Heart left ventricle (tissue), 16 donors: ENCODE data around the gene ANO2. TPM values are rescaled to one million over a fixed set of nuclear protein-coding genes. Genes with fewer than 3 reads are reported as not detected.
"Not testable (repeated sequence)": the region's sequence is repeated elsewhere in the genome, so short reads cannot be mapped to it uniquely, and the experiment has no call there.

Source experiments
- ATAC-seq, 4 donors: fragments of 200-7000 bp; cut with Tn5 transposase; one replicate each; pipeline ENCODE4 v1.9.1; 2020 to 2022; ENCODE audit warnings: moderate library complexity in 4 of 4, mild to moderate bottlenecking in 3 of 4, moderate number of reproducible peaks in 1 of 4
- DNase-seq, 5 donors: peaks; one replicate each; pipeline ENCODE4 v3.0.0-alpha.2; 2020
- H3K27ac ChIP-seq, 12 donors: fragments of 200-600 bp; sonication (generic) in 4 of 12; one replicate each; pipeline versions ENCODE4 v1.5.0 to v1.8.0; 2016 to 2022; ENCODE audit warnings: mild to moderate bottlenecking in 2 of 12
- H3K27me3 ChIP-seq, 9 donors: fragments of 200-600 bp; sonication (generic) in 2 of 9; one replicate each; pipeline versions ENCODE4 v1.5.1 to v1.8.0; 2016 to 2022; ENCODE audit warnings: mild to moderate bottlenecking in 3 of 9
- H3K36me3 ChIP-seq, 9 donors: fragments of 200-600 bp; sonication (generic) in 2 of 9; one replicate each; pipeline versions ENCODE4 v1.5.0 to v1.8.0; 2018 to 2022; ENCODE audit warnings: mild to moderate bottlenecking in 2 of 9
- H3K4me1 ChIP-seq, 12 donors: fragments of 200-600 bp; sonication (generic) in 4 of 12; one replicate each; pipeline versions ENCODE4 v1.5.0 to v1.8.0; 2016 to 2022; ENCODE audit warnings: mild to moderate bottlenecking in 3 of 12
- H3K4me3 ChIP-seq, 12 donors: fragments of 200-600 bp; sonication (generic) in 4 of 12; one replicate each; pipeline versions ENCODE4 v1.5.0 to v1.8.0; 2017 to 2022; ENCODE audit warnings: mild to moderate bottlenecking in 9 of 12, moderate library complexity in 4 of 12
- H3K9me3 ChIP-seq, 12 donors: fragments of 200-600 bp; sonication (generic) in 4 of 12; one replicate each; pipeline versions ENCODE4 v1.5.0 to v1.8.0; 2016 to 2022; ENCODE audit warnings: mild to moderate bottlenecking in 1 of 12
- POLR2A ChIP-seq, 2 donors: fragments of 450-650 bp; IDR thresholded peaks; one replicate each; pipeline ENCODE4 v1.6.1; 2017; ENCODE audit warnings: antibody characterized with exemption in 2 of 2, mild to moderate bottlenecking in 2 of 2, moderate library complexity in 2 of 2
- WGBS, 4 donors: extraction: QIAGEN DNeasy Blood & Tissue Kit in 2 of 4; methylation state at CpG; one replicate each; pipeline versions ENCODE4 v1.1.5 to v1.1.7; 2013 to 2018; 5-methylcytosine and 5-hydroxymethylcytosine counted together
- intact Hi-C, 10 donors: fragments of 100-400 bp; cut with DNase I; formaldehyde crosslinking; loops; one replicate each; pipeline versions ENCODE4 v1.11.1 to v1.14.2; 2022
- polyA plus RNA-seq, 2 donors: library from polyadenylated mRNA; stranded (reverse); fragments of 200-250 nt; gene quantifications; one replicate each; pipeline ENCODE4 v1.2.3, GENCODE V29; 2013
- total RNA-seq, 9 donors: library from RNA; depleted of rRNA in 2 of 9; stranded (reverse); fragments of >200 nt in 2 of 9; fragmentation: NEBNext Ultra II Directional in 3 of 9; extraction: Animal tissue kit (Norgen Biotek cat#: 25700) in 3 of 9; gene quantifications; one replicate each; pipeline versions ENCODE4 v1.1.0 to v1.2.4, GENCODE V29; 2016 to 2023
- TF ChIP-seq, protein P1 (sequence below), 12 donors: fragments of 200-600 bp; sonication (generic) in 4 of 12; IDR thresholded peaks; one replicate each; pipeline versions ENCODE4 v1.5.0 to v1.8.0; 2018 to 2022; ENCODE audit warnings: antibody characterized with exemption in 12 of 12, mild to moderate bottlenecking in 5 of 12
- donor health status: ischemic (EF 13 %, LVEDD 7.1; RV severe dilation, severe dysfunction).
- donor health status: healthy with polysubstance abuse.
- donor health status: DM: no; HTN: yes; CAD: no.
- donor health status: DM: no; HTN: no; CAD: no.
- donor health status: ischemic (EF 25% LVEDD 6.9; RV normal size, moderate dysfunction).
- donor health status: ischemic (EF 25% LVEDD 5.7; RV mildly dilated, moderate dysfunction).
- donor health status: healthy.
- donor health status: DM: yes; HTN: yes; CAD: no.
- donor health status: ischemic (EF 35%, LVEDD 5.7; RV mildly dilated, moderate dysfunction).
- donor health status: nonischemic (EF 11% LVEDD 7.7; RV severe dilation, severe dysfunction).
- donor health status: DM: yes; HTN: yes; CAD: no.
- donor health status: PGD.
- donor health status: ischemic (EF 29% LVEDD 5.4; RV normal size, mild dysfunction).
- donor health status: nonischemic (EF 23%, LVEDD 6.1; RV moderate dilation, normal function).

ANO2 gene
- total and polyA plus RNA-seq, 11 donors, result 3.4 to 19.4 (median 9.4) TPM

DNA sequence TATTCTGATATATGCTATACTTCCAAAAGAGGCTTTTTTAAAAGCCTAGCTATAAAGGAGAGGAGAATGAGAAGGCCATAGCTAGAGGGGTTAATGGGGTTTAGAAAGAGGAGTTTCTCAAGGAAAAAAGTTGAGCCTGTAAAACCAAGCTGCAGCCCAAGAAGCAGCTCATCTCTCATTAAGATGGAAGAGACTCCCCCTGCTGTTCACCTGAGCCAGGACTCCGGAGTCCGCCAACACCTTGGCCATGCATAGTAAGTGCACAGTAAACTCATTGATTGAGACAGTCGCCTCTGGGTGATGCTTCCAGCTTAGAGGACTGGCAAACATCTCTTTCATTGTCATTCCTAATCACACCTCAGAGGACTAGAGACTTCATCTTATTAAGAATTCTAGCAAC is 46.2 kb downstream of the ANO2 start:
- Histone ChIP-seq H3K36me3 (peaks cover 0 to 11% (median 0%) of the 10 kb centered on the region in 9 donors), H3K27ac (no peak overlapping the region), H3K4me3 (no peak overlapping the region), H3K9me3 (peaks cover 0 to 11% (median 0%) of the 10 kb centered on the region in 12 donors), H3K27me3 (peaks cover 0 to 9% (median 0%) of the 10 kb centered on the region in 9 donors), H3K4me1 (peaks cover 0 to 5% (median 0%) of the 10 kb centered on the region in 12 donors)
- intact Hi-C loops, result no loop called here
- no peak for DNase-seq
- 78 to 87% (median 81%) methylated on average over 3 of the region's 3 CpGs for WGBS, 4 donors
- TF ChIP-seq, protein P1, sequence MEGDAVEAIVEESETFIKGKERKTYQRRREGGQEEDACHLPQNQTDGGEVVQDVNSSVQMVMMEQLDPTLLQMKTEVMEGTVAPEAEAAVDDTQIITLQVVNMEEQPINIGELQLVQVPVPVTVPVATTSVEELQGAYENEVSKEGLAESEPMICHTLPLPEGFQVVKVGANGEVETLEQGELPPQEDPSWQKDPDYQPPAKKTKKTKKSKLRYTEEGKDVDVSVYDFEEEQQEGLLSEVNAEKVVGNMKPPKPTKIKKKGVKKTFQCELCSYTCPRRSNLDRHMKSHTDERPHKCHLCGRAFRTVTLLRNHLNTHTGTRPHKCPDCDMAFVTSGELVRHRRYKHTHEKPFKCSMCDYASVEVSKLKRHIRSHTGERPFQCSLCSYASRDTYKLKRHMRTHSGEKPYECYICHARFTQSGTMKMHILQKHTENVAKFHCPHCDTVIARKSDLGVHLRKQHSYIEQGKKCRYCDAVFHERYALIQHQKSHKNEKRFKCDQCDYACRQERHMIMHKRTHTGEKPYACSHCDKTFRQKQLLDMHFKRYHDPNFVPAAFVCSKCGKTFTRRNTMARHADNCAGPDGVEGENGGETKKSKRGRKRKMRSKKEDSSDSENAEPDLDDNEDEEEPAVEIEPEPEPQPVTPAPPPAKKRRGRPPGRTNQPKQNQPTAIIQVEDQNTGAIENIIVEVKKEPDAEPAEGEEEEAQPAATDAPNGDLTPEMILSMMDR (IDR thresholded peaks at IDR 0.05), result no peak
- TF ChIP-seq POLR2A (IDR thresholded peaks at IDR 0.05), result no peak
- ATAC-seq, result no peak

DNA sequence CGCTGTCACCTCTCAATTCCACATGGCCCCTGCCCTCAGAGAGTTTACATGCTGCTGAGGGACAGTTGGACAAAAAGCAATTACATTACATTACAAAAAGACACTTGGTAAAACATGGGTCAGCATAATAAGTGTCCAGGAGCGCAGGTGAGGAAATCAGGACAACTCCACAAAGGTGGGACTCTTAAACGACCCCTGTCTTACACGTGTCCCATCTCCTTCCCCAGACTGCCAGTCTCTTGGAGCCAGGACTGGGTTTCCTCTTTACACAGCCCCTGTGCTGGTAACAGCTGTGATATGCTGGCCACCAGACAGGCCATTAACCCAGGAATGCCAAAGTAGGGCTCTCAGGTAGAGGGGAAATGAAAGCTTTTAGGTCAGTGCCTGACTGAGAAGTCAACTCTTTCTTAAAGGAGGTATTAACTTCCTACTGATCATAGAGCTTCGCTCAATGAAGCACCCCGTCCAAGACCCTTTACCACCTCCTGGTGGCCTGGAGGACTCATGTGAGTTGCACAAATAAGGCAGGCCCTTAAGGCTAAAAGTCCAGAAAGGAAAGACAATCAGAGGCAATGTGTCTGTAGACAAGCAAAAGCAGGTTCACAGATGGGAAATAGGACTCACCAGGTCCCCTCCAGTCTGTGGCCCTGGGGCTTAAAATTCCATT is 55.5 kb downstream of the ANO2 start:
- Histone ChIP-seq H3K27me3 (no peaks in the 10 kb centered on the region), H3K4me3 (no peak overlapping the region), H3K27ac (no peak overlapping the region), H3K36me3 (peaks cover 0 to 19% (median 0%) of the 10 kb centered on the region in 9 donors), H3K9me3 (peaks cover 0 to 6% (median 0%) of the 10 kb centered on the region in 12 donors), H3K4me1 (no peaks in the 10 kb centered on the region)
- 88 to 93% (median 92%) methylated on average over 5 to 6 of the region's 6 CpGs for WGBS, 4 donors
- DNase-seq (no peak), ATAC-seq (no peak)
- intact Hi-C loops, result no loop called here
- TF ChIP-seq, protein P1 (IDR thresholded peaks at IDR 0.05), result no peak

DNA sequence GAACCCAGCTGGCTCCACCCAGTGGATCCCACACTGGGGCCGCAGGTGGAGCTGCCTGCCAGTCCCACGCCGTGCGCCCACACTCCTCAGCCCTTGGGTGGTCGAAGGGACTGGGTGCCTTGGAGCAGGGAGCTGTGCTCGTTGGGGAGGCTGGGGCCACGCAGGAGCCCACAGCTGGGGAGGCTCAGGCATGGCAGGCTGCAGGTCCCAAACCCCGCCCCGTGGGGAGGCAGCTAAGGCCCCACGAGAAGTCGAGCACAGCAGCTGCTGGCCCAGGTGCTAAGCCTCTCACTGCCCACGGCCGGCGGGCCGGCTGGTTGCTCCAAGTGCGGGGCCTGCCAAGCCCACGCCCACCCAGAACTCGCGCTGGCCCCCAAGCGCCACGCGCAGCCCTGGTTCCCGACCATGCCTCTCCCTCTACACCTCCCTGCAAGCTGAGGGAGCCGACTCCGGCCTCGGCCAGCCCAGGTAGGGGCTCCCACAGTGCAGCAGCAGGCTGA is 56.2 kb downstream of the ANO2 start:
- H3K27ac ChIP-seq, result no peak overlapping the region
- WGBS, 4 donors, result 90 to 95% (median 93%) methylated on average over 10 to 26 of the region's 26 CpGs
- H3K4me1 ChIP-seq, result no peaks in the 10 kb centered on the region
- no peak overlapping the region for H3K4me3 ChIP-seq
- peaks cover 0 to 19% (median 0%) of the 10 kb centered on the region in 9 donors for H3K36me3 ChIP-seq
- DNase-seq (no peak), ATAC-seq (no peak)
- intact Hi-C loops, result no loop called here
- no peaks in the 10 kb centered on the region for H3K27me3 ChIP-seq
- TF ChIP-seq, protein P1 (IDR thresholded peaks at IDR 0.05), result no peak
- TF ChIP-seq POLR2A (IDR thresholded peaks at IDR 0.05), result no peak
- H3K9me3 ChIP-seq, result peaks cover 0 to 4% (median 0%) of the 10 kb centered on the region in 12 donors

DNA sequence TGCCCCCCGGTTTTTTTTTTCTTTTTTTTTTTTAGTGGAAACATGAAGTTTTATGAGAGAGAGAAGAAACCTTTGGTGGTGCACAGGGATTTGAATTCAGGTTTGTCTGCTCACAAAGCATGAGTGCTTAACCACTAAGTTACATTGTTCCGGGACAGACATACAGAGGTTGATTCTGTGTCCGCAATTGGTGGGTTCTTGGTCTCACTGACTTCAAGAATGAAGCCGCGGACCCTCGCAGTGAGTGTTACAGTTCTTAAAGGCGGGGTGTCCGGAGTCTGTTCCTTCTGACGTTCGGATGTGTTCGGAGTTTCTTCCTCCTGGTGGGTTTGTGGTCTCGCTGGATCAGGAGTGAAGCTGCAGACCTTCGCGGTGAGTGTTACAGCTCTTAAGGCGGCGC is 57.2 kb downstream of the ANO2 start:
- H3K36me3 ChIP-seq, result peaks cover 0 to 19% (median 0%) of the 10 kb centered on the region in 9 donors
- H3K4me1 ChIP-seq, H3K27me3 ChIP-seq, H3K9me3 ChIP-seq, ATAC-seq, H3K27ac ChIP-seq, intact Hi-C loops, H3K4me3 ChIP-seq, DNase-seq: not testable (repeated sequence)
- WGBS, 4 donors, result 78 to 90% (median 87%) methylated on average over 16 of the region's 16 CpGs
